HG03439 (cell line): Measurements from ENCODE around the gene CBR4.
A peak's percentile ranks its signal among the peaks of the same experiment; 100 is the strongest.

Experiments
- ATAC-seq: cut with Tn5 transposase; IDR thresholded peaks from one replicate; pipeline ENCODE4 v1.9.1; 2021; ENCODE audit warnings: mild to moderate bottlenecking, moderate library complexity; ENCODE audit not compliant: unreplicated experiment

CBR4 gene

DNA sequence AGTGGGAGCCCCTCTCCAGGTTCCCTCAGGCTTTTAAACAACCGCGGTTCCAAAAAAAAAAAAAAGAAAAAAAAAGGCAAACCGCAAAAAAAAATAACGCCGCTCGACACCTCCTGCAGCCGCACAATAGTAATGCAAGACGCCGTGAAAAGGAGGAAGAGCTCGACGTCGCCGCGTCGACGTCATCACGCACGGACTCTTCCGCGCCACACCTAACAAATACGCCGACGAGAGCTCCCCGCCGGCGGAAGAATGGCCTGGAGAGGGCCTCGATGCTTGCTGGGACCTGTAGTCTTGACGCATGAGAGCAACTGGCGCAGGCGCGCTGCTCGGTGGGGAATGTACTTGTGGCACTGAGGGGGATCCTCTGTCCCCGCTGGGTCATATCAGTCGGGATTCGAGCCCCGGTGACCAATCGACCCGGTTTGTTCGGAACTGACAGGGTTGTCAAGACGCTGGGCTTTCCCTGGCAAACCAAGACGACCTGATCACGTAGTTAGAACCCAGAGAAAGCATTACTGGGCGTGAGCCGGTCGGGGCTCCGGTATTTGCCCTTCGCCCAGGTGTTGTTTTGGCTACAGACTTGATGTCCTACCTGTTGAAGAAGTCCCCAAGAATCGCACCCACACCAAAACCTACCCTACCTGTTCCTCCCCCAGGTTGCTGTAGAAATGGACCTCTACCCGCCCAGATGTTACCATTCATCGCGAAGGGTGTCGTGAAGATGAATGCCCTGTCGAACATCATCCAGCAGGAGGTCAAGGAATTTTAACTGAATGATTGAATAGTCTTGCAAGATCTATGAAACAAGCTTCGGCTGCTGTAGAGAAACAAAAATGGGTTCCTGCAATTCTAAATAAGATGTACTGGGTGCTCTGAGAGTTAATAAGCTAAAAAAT, at the start of gene CBR4:
Gene CBR4, minus strand, starts transcription at position 131 of the 899 bp plus-strand sequence. CDS start 166 bp downstream, outside the sequence.
- peak; percentile 99 for ATAC-seq

DNA sequence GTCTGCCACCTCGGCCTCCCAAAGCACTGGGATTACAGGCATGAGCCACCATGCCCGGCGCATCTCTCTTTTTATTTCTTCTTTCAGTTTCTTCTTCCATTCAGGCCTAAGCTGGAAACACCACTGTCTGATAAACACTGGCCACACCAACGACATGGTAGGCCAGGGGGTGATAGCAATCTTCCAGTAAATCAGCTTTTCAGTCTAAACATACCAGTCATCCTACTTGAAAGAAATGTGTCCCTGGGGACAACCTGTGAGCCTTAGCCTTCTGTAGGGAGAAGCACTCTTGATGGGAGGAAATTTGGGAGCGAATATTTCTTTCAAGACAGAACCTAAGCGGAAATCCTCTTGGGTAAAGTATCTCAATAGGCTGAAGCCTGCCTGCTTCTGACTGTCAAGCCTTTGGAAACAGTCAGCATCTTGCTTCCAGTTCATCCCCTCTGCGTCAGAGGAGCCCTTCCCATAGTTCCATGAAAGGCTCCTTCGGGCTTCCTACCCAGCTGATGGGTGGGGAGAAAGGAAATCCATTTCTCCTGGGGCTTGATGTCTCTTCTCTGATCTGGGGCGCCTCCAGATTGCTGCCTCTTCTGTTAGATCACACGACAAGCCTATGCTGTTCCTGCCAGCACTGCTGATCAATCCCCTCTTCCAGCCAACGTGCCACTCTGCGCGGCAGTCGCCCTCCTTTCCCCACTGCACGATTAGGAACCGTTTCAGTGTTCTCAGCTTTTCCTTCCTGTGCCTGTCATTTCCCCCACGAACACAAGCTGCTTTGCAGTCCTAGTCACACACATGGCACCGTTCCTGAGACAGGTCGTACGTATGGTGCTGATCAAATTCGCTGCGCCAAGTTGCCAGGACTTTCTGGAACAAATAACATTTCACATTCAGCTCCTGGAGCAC, 49.5 kb upstream of the CBR4 start:
- no peak for ATAC-seq

DNA sequence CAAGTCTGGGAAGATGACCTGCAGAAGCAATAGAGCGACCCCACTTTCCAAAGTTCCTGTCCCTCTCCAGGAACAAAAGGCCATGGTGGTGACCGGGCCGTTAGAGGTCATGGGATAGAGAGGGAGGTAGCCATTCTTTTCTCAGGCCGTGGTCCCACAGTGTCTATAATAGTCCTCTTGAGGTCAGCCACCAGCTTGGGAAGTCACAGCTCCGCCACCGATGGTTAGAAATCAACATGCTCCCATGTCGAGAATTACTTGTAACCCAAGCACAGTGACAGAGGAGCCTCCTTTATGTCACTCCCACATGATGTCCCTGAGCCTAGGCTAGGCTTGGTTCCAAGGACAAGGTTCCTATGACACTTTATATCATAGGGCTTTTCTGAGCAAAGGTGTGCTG, 48.3 kb upstream of the CBR4 start:
- ATAC-seq, result no peak

- no peak for ATAC-seq
Observed at GRCh38 chr4:169054879-169055278, 44.8 kb upstream of the CBR4 start.

DNA sequence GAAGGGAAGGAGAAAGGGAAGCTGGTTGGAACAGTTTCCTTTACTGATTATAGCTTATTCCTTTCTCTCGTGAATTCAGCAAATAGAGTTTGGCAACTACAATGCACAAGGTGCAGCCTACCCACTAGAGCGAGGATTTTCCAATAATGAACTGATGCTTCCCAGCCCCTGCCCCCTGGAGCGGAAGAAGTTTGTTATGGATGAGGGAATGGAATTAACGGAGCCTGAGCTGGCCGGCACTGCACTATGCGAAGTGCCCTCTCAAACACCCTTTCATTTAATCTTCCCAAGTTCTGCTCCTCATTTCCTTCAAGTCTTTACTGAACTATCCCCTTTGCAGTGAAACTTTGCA, 42.5 kb upstream of the CBR4 start:
- ATAC-seq, result no peak

DNA sequence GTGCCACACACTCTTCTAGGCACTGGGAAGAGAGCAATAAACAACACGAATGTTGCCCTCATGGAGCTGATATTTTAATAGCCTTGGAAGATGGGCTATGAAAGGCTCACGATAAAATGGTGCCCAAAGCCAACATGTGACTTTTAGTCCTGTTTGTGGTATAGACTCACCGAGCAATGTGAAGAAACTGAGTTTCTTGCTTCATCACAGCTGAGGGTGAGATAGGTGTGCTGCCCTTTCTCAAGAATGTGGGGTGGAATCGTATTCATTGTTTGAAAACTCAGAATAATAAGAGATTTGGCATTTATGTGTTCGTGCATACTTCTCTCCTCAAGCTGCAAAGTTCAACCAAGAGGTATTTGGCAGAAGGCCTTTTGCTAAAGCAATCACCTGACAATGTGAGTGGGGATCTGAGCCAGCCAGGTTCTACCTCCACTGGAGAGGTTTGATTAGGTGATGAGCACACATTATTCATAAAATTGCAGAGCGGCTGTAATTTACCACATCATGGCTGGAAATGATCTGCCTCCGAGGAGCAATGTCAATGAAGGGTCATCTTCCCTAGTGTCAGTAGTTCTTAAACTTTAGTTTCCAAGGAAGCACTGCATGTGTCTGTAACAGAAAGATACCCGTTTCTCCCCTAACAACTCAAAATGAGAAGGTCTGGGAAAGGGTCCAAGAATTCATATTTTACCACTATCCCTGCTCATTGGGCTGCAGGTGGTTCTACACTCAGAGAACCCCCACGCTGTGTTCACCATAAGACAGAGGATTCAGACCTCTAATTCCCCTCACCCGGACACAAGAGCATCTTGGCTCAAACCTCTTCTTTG, 41.9 kb upstream of the CBR4 start:
- ATAC-seq, result no peak

DNA sequence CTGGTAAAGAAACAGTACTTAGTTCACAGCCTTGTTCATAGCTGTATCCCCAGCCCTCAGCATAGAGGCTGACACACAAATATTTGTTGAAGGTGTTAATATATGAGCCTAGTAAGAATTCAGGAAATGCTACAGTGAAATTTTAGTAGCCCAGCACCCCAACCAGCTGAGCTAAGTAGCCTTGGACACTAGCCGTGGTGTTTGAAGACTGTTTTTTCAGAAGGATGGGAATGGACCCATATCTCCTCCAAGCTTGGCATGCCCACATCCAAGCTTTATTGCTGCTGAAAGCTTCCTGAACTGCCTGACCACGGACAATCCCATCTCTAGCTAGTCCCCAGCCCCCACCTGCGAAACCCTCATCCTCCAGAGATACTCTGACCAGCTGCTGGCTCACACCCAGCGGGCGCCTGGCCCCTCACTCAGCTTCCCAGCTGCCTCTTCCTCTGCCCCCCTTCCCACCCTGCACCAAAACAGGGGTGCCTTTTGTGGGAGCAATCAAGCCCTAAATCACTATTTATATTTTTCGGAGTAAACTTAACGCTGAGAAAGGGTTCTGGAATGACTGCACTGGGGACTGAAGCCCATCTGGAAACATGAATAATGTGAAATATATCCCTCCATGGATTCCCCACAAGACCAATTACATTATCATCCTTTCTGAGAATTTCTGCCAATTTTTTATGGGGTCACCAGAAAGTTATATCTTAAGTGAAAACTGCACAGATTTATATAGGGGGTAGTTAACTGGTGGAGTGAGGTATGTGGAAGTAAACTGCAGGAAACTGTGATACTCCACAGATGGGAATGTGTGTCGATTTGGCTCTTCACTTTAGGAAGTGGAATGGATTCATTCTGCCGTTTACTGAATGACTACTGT, 41.1 kb upstream of the CBR4 start:
- no peak for ATAC-seq

- no peak for ATAC-seq
Observed at GRCh38 chr4:169050284-169050683, 40.2 kb upstream of the CBR4 start.

DNA sequence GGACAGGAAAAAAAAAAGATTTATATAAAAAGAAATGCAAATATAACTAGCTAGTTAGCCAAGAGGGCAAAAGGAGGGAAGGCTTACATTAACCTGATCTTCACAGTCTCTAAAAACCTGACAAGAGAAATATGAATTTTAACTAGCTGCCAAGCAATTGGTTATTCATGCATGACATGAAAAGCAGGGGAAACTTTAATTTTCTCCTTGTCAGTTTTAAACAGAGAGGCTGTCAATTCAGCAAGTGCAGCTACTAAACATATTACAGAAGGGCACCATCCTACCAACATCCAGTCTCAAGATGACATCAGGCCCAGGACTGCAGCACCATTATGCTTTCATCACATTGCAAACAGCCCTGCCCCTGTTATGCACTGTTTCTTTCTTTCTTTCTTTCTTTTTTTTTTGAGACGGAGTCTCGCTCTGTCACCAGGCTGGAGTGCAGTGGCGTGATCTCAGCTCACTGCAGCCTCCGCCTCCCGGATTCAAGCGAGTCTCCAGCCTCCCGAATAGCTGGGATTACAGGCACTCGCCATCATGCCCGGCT, 38.9 kb upstream of the CBR4 start:
- ATAC-seq, result no peak

- no peak for ATAC-seq
Observed at GRCh38 chr4:169047956-169048355, 37.9 kb upstream of the CBR4 start.

- ATAC-seq, result no peak
Observed at GRCh38 chr4:169045862-169046584, 36.0 kb upstream of the CBR4 start.

DNA sequence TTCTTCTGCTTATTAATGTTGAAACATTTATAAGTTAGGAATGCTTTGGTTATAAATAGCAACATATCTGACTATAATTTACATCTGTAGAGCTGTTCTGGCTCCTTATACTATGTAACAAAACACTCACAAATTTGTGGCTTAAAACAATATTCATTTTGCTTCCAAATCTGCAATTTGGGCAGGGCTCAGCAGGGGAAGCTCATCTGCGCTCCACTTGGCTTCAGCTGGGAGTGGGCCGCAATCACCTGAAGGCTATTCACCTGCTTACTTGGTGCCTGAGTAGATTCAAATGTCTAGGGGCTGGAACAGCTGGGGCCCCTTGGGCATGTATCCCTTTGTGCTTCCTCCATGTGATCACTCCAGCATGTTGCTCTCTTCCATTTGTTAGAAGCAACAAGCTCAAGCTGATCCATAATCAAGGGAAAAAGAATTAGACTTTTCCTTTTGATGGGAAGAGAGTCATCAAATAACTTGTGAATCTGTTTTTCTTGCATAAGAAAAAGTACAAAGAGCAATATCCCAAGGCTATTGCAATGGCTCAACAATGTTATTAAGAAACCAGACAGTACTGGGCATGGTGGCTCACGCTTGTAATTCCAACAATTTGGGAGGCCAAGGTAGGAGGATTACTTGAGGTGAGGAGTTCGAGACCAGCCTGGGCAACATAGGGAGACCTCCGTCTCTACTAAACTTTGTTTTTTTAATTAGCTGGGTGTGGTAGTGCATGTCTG, 34.8 kb upstream of the CBR4 start:
- no peak for ATAC-seq

GRCh38 chr4:169042608-169043007, 32.6 kb upstream of the CBR4 start:
- ATAC-seq, result no peak

DNA sequence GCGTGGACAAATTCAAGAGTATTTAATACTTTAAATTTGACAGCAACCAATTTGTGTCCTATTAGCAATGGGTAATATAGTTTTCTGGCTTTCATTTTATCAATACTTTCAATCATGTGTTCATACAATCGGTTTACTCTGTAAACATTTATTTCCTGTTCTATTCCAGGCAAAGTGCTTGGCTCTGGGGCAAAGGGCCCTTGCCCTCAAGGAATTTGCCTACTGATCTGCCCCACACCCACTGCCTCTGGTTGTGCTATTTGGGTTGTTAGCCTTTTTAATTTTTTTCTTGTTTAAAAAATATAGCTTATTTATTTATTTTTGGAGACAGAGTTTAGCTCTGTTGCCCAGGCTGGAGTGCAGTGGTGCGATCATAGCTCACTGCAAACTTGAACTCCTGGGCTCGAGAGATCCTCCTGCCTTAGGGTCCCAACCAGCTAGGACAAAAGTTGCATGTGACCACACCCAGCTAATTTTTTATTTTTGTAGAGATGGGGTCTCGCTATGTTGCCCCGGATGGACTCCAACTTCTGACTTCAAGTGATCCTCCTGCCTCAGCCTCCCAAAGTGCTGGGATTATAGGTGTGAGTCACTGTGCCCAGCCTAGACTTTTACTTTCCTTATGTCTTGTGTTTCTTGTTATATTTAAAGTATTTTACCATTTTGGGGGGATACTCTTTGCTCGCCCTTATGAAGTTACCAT, 30.7 kb upstream of the CBR4 start:
- ATAC-seq, result no peak

DNA sequence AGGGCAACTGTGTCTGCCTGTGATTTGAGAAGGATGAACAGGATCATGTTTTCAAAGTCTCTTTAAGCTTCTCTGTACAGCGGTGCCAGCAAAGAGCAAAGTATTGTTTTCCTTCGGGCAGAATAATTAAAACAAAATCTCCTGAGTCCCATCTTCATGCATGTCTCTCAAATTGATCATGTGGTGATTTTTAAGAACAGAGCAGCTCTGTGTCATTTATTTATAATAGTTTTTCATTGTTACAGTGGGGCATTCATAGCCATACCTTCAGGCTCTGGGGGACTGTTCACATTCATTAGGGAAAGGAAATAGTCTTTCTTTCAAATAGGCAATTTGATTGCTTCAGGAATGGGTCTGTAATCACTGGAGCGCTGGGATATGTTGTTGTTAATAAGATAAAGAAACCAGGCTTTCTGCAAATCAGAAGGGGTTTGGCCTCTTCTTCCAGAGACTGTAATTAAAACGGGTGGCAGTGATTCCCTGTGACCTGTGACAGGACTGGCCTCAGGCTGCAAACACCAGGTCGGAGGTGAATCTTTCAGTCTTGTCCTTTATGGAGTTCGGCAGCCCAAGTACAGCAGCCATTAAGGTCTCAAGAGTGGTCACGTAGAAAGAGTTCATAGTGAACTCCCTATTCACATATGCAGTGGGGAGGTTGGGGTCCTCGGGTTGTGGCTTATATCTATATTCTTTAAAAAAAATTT, 29.3 kb upstream of the CBR4 start:
- no peak for ATAC-seq

- ATAC-seq, result no peak
Observed at GRCh38 chr4:169037506-169037905, 27.5 kb upstream of the CBR4 start.
